ENCODE measurements around the gene CRTC2. TPM values are rescaled to one million over a fixed set of nuclear protein-coding genes. Genes with fewer than 3 reads are reported as not detected.

Gene CRTC2
- total RNA-seq, 1 experiment from 2014 or later = 45.7 TPM

DNA sequence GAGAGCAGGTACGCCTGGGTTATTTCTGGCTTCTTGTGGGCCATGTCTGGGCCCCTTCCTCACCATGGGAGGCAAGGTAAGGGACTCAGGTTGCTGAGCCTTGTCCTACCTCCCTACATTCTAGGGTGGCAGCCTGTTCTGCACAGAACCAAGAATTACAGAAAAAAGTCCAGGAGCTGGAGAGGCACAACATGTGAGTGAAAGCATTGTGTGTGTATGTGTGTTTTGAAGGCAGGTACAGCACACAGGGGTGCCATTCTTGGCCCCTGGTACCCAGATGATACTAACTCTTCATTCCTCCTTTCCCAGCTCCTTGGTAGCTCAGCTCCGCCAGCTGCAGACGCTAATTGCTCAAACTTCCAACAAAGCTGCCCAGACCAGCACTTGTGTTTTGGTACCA is 14.7 kb upstream of the CRTC2 start:
- H3K4me1 Mint-ChIP-seq = peaks cover 20 to 29% of the 10 kb centered on the region in 2 experiments
- Histone ChIP-seq H3K14ac (ENCODE audit: insufficient read depth, low read length) (no peak overlapping the region), H4K20me1 (ENCODE audit: control insufficient read depth, insufficient read depth, insufficient read length) (no peaks in the 10 kb centered on the region), H3K9me3 (ENCODE audit: control insufficient read depth, low read depth, low read length) (no peaks in the 10 kb centered on the region), H3T11ph (ENCODE audit: low read length) (no peak overlapping the region), H3K9ac (ENCODE audit: extremely low read depth, insufficient read length, low read length) (no peak overlapping the region), H3K27ac (ENCODE audit: insufficient read length, low read depth, low read length) (no peak overlapping the region), H3K79me1 (ENCODE audit: insufficient read depth, low read depth, low read length, poor library complexity, severe bottlenecking) (no peaks in the 10 kb centered on the region), H2BK120ac (ENCODE audit: low read depth, low read length, poor library complexity, severe bottlenecking) (no peak overlapping the region), H3K4me2 (ENCODE audit: insufficient read depth, insufficient read length, low read length) (no peak overlapping the region), H2BK15ac (ENCODE audit: low read depth, low read length) (no peak overlapping the region), H2BK12ac (ENCODE audit: insufficient read length, low read depth, low read length) (no peak overlapping the region), H3K4ac (ENCODE audit: low read depth, low read length) (no peak overlapping the region), H4K91ac (ENCODE audit: insufficient read length, low read depth, low read length) (no peak overlapping the region), H2BK5ac (ENCODE audit: insufficient read length, low read length) (no peak overlapping the region), H3K4me1 (ENCODE audit: insufficient read depth, low read length) (no peaks in the 10 kb centered on the region), H3K79me2 (ENCODE audit: insufficient read depth, low read length) (no peaks in the 10 kb centered on the region), H2AK5ac (ENCODE audit: insufficient read length, low read length) (no peak overlapping the region), H4K8ac (replicated peaks; ENCODE audit: insufficient read length, low read depth, low read length) (no peak overlapping the region), H2AFZ (ENCODE audit: low read length) (no peak overlapping the region), H3K23me2 (ENCODE audit: insufficient read length, low read depth, low read length, poor library complexity, severe bottlenecking) (peaks cover 9% of the 10 kb centered on the region), H3K56ac (ENCODE audit: insufficient read length, low read depth, low read length) (no peak overlapping the region), H4K5ac (ENCODE audit: insufficient read length, low read depth, low read length) (no peak overlapping the region), H3K23ac (ENCODE audit: insufficient read length, low read depth, low read length) (no peak overlapping the region), H3K27me3 (ENCODE audit: insufficient read depth, low read length) (no peaks in the 10 kb centered on the region), H3K18ac (ENCODE audit: insufficient read length, low read depth, low read length) (no peak overlapping the region), H2BK20ac (ENCODE audit: low read depth, low read length, poor library complexity, severe bottlenecking) (no peak overlapping the region)
- peaks cover 25 to 50% (median 48%) of the 10 kb centered on the region in 3 experiments for H3K36me3 Mint-ChIP-seq (ENCODE audit: insufficient read depth in 1 of 3, low read depth in 3 of 3)
- H3K9me3 Mint-ChIP-seq = no peaks in the 10 kb centered on the region
- no peaks in the 10 kb centered on the region for H3K27me3 Mint-ChIP-seq (ENCODE audit: low read depth)
- no peak overlapping the region for H3K4me3 Mint-ChIP-seq
- no peak for DNase-seq
- WGBS (ENCODE audit: extremely low coverage, insufficient read length, low lambda C conversion rate) = no CpG with 5 or more reads among the region's 3 CpGs
- TF ChIP-seq, protein P1, sequence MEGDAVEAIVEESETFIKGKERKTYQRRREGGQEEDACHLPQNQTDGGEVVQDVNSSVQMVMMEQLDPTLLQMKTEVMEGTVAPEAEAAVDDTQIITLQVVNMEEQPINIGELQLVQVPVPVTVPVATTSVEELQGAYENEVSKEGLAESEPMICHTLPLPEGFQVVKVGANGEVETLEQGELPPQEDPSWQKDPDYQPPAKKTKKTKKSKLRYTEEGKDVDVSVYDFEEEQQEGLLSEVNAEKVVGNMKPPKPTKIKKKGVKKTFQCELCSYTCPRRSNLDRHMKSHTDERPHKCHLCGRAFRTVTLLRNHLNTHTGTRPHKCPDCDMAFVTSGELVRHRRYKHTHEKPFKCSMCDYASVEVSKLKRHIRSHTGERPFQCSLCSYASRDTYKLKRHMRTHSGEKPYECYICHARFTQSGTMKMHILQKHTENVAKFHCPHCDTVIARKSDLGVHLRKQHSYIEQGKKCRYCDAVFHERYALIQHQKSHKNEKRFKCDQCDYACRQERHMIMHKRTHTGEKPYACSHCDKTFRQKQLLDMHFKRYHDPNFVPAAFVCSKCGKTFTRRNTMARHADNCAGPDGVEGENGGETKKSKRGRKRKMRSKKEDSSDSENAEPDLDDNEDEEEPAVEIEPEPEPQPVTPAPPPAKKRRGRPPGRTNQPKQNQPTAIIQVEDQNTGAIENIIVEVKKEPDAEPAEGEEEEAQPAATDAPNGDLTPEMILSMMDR (conservative IDR thresholded peaks at IDR 0.05) = no peak
- peak overlapping the region in 2 of 3 experiments; percentile 62 to 65; a peak in 2 of 7 replicates for H3K27ac Mint-ChIP-seq
